Kidney (tissue), 14 donors: ENCODE data around the gene AGAP4. TPM values are rescaled to one million over a fixed set of nuclear protein-coding genes. Genes with fewer than 3 reads are reported as not detected.
A peak's percentile ranks its signal among the peaks of the same experiment; 100 is the strongest.
"Not testable (repeated sequence)": the region's sequence is repeated elsewhere in the genome, so short reads cannot be mapped to it uniquely, and the experiment has no call there.

Source experiments
- DNase-seq, 5 donors: peaks; one replicate each; pipeline ENCODE4 v3.0.0-alpha.2; 2013 to 2020
- FAIRE-seq: peaks from 2 replicates; lab custom pipeline; 2012; peaks lifted over from hg19 to GRCh38; lab: Jason Lieb, UNC
- H3K27ac ChIP-seq, 2 donors: one replicate each; pipeline ENCODE4 v1.7.0; 2013; ENCODE audit warnings: low read depth in 2 of 2, low read length in 2 of 2, inconsistent platforms in 1 of 2
- H3K27me3 ChIP-seq: one replicate; pipeline ENCODE4 v1.7.1; 2013; ENCODE audit warnings: low read length, inconsistent platforms; ENCODE audit not compliant: control insufficient read depth, insufficient read depth
- H3K36me3 ChIP-seq, 3 donors: one replicate each; pipeline versions ENCODE4 v1.7.0 to v1.7.1; 2013; ENCODE audit warnings: low read length in 3 of 3, control low read depth in 1 of 3, inconsistent platforms in 1 of 3; ENCODE audit not compliant: insufficient read depth in 3 of 3, control insufficient read depth in 2 of 3
- H3K4me1 ChIP-seq, 3 donors: one replicate each; pipeline versions ENCODE4 v1.7.0 to v1.7.1; 2013; ENCODE audit warnings: low read length in 3 of 3, inconsistent platforms in 1 of 3, low read depth in 1 of 3; ENCODE audit not compliant: control insufficient read depth in 2 of 3, insufficient read depth in 2 of 3
- H3K4me3 ChIP-seq, 3 donors: one replicate each; pipeline versions ENCODE4 v1.7.0 to v1.8.1; 2013; ENCODE audit warnings: low read length in 3 of 3, control low read depth in 1 of 3, inconsistent platforms in 1 of 3
- H3K9ac ChIP-seq, 3 donors: one replicate each; pipeline versions ENCODE4 v1.7.0 to v1.7.1; 2013; ENCODE audit warnings: low read length in 3 of 3, control low read depth in 1 of 3, inconsistent platforms in 1 of 3
- H3K9me3 ChIP-seq, 3 donors: one replicate each; pipeline versions ENCODE4 v1.7.0 to v1.7.1; 2013; ENCODE audit warnings: low read length in 3 of 3, control low read depth in 1 of 3, inconsistent platforms in 1 of 3; ENCODE audit not compliant: control insufficient read depth in 2 of 3, insufficient read depth in 1 of 3
- CTCF ChIP-seq: IDR thresholded peaks from 3 replicates; pipeline ENCODE4 v1.5.1; 2012; ENCODE audit warnings: mild to moderate bottlenecking, moderate library complexity, borderline replicate concordance; ENCODE audit not compliant: insufficient read depth; ENCODE audit errors: extremely low read depth
- intact Hi-C: fragments of 100-400 bp; cut with DNase I; formaldehyde crosslinking; loops from one replicate; pipeline ENCODE4 v1.11.1; 2022
- polyA plus RNA-seq: library from polyadenylated mRNA; stranded (reverse); fragments of 350-450 nt; fragmentation: Illumina TruSeq; extraction: RNeasy Lipid Tissue Mini Kit (QIAGEN cat#74804); gene quantifications from one replicate; pipeline ENCODE4 v1.2.3, GENCODE V29; 2014; ENCODE audit warnings: low read depth, low replicate concordance; ENCODE audit not compliant: insufficient read depth
- total RNA-seq: library from RNA; stranded (reverse); fragmentation: NEBNext Ultra II Directional; extraction: Animal tissue kit (Norgen Biotek cat#: 25700); gene quantifications from one replicate; pipeline ENCODE4 v1.2.1, GENCODE V29; 2021
- donor health status: control.
- donor health status: control.
- donor health status: control.
- donor health status: control.
- donor health status: control.
- donor health status: DM: yes; HTN: yes; CAD: no.
- donor health status: Normal renal cell carcinoma (clear cell type).

The AGAP4 gene
- total and polyA plus RNA-seq, 2 donors from 2014 or later, result 9.6 to 17.5 TPM

DNA sequence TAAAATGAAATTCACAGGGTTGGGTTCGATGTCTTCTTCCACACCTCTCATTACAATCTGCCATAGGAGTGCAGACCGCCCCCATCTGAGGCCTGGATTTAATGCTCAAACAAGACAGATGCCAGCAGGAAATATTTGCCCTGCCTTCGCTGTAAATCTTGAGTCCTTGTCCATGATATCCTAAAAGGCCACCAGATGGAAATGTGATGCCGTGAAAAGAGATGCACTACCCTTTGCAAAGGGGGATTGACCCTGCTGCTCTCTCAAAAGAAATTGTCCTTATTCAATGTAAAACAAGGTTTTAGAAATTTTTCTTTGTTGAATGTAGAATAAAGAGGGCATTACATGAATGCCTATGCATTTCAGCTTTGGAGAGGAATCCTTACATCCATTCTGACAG, 37.5 kb downstream of the AGAP4 start:
- no peak for TF ChIP-seq CTCF
- FAIRE-seq (no peak), DNase-seq (peak in 2 of 5 donors; percentile 20 to 24)
- Histone ChIP-seq H3K27me3 (no peaks in the 10 kb centered on the region), H3K9ac (no peak overlapping the region), H3K4me3 (no peak overlapping the region), H3K9me3 (no peaks in the 10 kb centered on the region), H3K4me1 (no peaks in the 10 kb centered on the region), H3K27ac (no peak overlapping the region), H3K36me3 (no peaks in the 10 kb centered on the region)
- intact Hi-C loops, result no loop called here

GRCh38 chr10:45804996-45805395, 42.3 kb downstream of the AGAP4 start:
- H3K9me3 ChIP-seq, H3K4me3 ChIP-seq, H3K36me3 ChIP-seq, FAIRE-seq, DNase-seq, H3K27me3 ChIP-seq, H3K27ac ChIP-seq, H3K9ac ChIP-seq, H3K4me1 ChIP-seq, intact Hi-C loops: not testable (repeated sequence)

DNA sequence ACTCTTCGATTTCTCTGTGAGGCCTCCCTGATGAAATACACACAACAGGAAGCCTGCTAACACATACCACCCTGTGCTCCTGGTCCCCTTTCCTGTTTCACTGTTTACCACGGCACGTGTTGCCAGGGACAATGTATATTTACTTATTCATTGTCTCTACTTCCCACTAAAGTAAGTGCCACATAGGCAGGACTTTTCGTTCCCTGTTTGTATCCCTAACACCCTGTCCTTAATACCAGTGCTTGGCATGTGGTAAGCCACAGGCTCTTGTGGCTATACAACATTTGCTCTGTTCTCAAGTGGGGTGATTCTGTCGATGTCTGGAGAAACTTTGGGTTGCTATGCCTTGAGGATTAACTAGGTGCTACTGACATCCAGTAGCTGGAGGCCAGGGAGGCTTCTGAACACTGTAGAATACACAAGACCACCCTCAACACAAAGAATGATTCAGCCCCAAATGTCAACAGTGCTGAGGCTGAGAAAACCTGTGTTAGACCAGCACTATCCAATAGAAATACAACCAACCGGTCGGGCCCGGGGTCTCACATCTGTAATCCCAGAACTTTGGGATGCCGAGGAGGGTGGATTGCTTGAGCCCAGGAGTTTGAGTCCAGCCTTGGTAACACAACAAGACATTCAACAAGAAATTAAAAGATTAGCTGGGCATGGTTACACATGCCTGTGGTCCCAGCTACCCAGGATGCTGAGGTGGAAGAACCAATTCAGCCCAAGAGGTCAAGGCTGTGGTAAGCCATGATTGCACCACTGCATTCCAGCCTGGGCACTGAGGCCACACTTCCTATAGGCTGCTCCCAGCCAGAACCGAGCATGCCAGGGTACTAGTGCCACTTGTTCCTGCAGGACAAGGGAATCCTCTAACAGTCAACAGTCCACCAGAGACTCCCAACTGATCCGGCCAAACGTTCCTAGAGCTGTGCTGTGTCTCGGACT, 44.0 kb downstream of the AGAP4 start:
- DNase-seq, H3K27ac ChIP-seq, H3K9me3 ChIP-seq, intact Hi-C loops, H3K9ac ChIP-seq, FAIRE-seq, H3K4me1 ChIP-seq, H3K27me3 ChIP-seq, H3K4me3 ChIP-seq, H3K36me3 ChIP-seq: not testable (repeated sequence)

DNA sequence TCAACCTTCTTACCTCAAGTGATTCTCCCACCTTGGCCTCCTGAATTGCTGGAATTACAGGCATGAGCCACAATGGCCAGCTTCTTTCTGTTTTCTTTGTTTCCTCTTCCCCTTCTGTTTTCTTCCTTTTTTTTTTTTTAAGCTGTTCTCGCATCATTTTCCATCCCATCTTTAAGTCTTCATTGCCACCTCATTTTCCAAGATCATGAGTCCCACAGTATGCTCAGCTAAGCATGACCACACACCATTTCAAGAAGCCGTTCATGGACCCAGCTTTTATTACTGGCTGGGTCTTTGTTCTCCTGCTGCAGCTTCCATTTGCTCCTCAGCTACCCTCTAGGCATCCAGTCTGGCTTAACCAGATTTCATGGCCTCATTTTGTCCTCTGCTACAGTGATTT, 52.5 kb downstream of the AGAP4 start:
- DNase-seq, intact Hi-C loops: not testable (repeated sequence)

DNA sequence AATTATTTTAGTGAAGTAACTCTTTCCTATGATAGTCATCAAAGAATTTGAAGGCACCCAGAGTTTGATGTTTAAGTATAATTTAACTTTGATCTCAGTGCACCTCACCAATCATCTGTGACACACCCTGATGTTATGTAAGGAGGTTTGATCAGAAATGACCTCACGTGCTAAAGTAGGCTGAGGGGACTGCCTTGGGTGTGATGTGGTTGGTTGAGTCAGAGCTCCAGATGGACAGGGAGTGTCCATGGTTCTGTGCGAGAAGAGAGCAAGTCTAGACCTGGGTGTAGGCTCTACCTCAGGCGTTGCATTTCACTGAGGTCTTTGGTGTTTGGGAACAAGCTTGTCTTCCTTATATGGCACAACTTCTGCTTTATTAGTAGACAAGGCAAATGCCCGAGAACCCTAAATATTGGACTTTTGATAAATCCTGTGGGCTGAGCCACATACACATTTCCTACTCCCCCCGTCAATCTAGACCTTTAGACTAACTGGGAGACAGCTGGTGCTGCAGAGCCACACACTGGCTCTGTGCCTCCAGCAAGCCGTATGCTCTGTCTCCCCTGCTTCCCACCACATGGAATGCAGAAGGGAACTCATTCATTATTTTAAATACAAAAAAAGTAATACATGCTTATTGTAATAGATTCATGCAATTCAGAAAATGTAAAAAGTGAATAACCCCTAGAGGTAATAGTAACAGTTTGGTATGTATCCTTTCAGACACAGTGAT, 56.4 kb downstream of the AGAP4 start:
- intact Hi-C loops, H3K36me3 ChIP-seq, H3K4me3 ChIP-seq, FAIRE-seq, H3K9ac ChIP-seq, H3K27me3 ChIP-seq, H3K4me1 ChIP-seq, DNase-seq, H3K27ac ChIP-seq, H3K9me3 ChIP-seq: not testable (repeated sequence)

More for the DNA sequence above, 52.5 kb downstream of the AGAP4 start:
- not testable (repeated sequence) for H3K27me3 ChIP-seq, H3K36me3 ChIP-seq, H3K27ac ChIP-seq, H3K4me1 ChIP-seq, FAIRE-seq, H3K4me3 ChIP-seq, H3K9ac ChIP-seq, H3K9me3 ChIP-seq

DNA sequence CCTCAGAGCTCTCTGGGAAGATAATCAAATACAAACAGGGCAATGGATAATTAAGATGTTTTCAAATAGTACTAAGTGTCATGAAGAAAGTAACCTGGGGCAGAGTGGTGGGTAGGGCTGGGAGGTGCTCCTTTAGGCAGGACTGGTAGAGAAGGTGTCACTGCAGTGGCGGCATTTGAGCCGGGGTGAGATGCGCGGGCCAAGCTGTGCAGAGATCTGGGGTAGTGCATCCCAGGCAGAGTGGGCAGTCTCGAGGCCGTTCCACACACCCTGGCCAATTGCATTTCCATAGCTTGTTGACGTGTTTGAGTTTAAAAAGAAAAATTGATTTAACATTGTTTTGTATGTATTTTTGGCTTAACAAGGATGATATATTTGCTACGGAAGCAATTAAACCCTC, 57.3 kb downstream of the AGAP4 start:
- H3K9me3 ChIP-seq, intact Hi-C loops, H3K36me3 ChIP-seq: not testable (repeated sequence)

DNA sequence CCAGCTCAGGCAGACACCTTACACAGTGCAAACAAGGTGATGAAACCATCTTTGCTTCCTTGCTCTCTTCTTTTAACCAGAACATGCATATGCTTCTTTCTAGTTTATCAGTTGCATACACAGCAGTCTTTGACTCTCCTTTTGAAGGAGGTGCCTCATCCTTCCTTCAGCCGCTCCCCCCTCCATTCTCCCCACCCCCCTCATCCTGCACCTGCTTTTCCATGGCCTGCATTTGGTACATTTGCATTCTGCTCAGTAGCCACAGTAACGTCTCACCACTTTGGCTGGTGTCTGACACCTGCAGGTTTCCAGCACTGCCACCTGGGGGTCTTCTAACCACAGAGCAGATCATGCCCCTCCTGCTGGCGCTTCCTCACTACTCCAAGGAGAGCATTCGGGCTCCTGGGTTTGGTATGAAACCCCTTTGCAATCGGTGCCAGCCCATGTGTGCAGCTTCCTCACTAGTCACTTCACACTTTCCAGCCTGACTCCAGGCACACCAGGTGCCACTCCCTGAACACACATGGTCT, 60.0 kb downstream of the AGAP4 start:
- FAIRE-seq, H3K9me3 ChIP-seq, H3K4me1 ChIP-seq, H3K4me3 ChIP-seq, H3K9ac ChIP-seq, H3K36me3 ChIP-seq, H3K27me3 ChIP-seq, H3K27ac ChIP-seq, DNase-seq, intact Hi-C loops: not testable (repeated sequence)

More for the DNA sequence above, 57.3 kb downstream of the AGAP4 start:
- not testable (repeated sequence) for DNase-seq, H3K4me1 ChIP-seq, H3K27ac ChIP-seq, FAIRE-seq, H3K9ac ChIP-seq, H3K4me3 ChIP-seq, H3K27me3 ChIP-seq
